22Rv1 (cell line): Measurements from ENCODE around the gene GGN.

ENCODE experiments used
- ZFX ChIP-seq: fragments of 450-650 bp; IDR thresholded peaks from 2 replicates; pipeline ENCODE4 v1.6.1; 2017; ENCODE audit warnings: antibody characterized with exemption, borderline replicate concordance
- TF ChIP-seq, protein P1 (sequence below): fragments of 450-650 bp; IDR thresholded peaks from 2 replicates; pipeline ENCODE4 v1.5.1; 2017; ENCODE audit warnings: mild to moderate bottlenecking

DNA sequence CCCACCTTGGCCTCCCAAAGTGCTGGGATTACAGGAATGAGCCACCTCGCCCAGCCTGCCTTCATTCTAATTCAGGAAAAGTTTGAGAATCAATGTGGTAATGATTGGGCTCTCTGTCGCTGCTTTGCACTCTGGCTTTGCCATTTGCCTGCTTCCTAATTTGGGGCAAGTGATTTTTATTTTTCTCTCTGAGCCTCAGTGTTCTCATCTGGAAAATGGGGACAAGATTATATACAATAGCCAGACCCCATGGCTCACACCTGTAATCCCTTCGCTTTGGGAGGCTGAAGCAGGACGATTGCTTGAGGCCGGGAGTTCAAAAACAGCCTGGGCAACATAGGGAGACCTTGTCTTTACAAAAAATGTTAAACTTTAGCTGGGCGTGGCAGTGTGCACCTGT, 49.5 kb upstream of the GGN start:
- TF ChIP-seq, protein P1, sequence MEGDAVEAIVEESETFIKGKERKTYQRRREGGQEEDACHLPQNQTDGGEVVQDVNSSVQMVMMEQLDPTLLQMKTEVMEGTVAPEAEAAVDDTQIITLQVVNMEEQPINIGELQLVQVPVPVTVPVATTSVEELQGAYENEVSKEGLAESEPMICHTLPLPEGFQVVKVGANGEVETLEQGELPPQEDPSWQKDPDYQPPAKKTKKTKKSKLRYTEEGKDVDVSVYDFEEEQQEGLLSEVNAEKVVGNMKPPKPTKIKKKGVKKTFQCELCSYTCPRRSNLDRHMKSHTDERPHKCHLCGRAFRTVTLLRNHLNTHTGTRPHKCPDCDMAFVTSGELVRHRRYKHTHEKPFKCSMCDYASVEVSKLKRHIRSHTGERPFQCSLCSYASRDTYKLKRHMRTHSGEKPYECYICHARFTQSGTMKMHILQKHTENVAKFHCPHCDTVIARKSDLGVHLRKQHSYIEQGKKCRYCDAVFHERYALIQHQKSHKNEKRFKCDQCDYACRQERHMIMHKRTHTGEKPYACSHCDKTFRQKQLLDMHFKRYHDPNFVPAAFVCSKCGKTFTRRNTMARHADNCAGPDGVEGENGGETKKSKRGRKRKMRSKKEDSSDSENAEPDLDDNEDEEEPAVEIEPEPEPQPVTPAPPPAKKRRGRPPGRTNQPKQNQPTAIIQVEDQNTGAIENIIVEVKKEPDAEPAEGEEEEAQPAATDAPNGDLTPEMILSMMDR: no peak
- no peak for TF ChIP-seq ZFX
